Cardiac muscle cell (in vitro differentiated cells and primary cell): ENCODE measurements around the gene PTPN22. TPM values are rescaled to one million over a fixed set of nuclear protein-coding genes. Genes with fewer than 3 reads are reported as not detected.

Experiments
- DNase-seq, 2 donors: peaks; one replicate each; pipeline versions ENCODE4 v3.0.0 to v3.0.0-alpha.2; 2010 to 2017; ENCODE audit warnings: low read depth in 1 of 2, low spot score in 1 of 2
- H3K27ac ChIP-seq: fragments of 200-600 bp; sonication (generic); 2 replicates; pipeline ENCODE4 v1.5.1; 2016
- H3K27me3 ChIP-seq: fragments of 200-600 bp; sonication (generic); 2 replicates; pipeline ENCODE4 v1.6.0; 2016; ENCODE audit warnings: control low read depth
- H3K36me3 ChIP-seq: fragments of 200-600 bp; sonication (generic); 2 replicates; pipeline ENCODE4 v1.5.1; 2016; ENCODE audit warnings: control low read depth
- H3K4me1 ChIP-seq: fragments of 200-600 bp; sonication (generic); 2 replicates; pipeline ENCODE4 v1.8.1; 2017; ENCODE audit warnings: low read depth, mild to moderate bottlenecking, mixed run types
- H3K4me3 ChIP-seq: fragments of 200-600 bp; sonication (generic); 2 replicates; pipeline ENCODE4 v1.5.1; 2016; ENCODE audit warnings: mild to moderate bottlenecking
- H3K9me3 ChIP-seq: fragments of 200-600 bp; sonication (generic); 2 replicates; pipeline ENCODE4 v1.5.1; 2017; ENCODE audit warnings: low read depth, mild to moderate bottlenecking, control low read depth
- CTCF ChIP-seq: IDR thresholded peaks from 2 replicates; pipeline ENCODE4 v1.5.1; 2012; ENCODE audit warnings: low read depth, mild to moderate bottlenecking, low read length
- polyA plus RNA-seq: library from polyadenylated mRNA; unstranded; fragments of >200 nt; fragmentation: Nextera tagmentation; extraction: Ambion mirVana; gene quantifications from 2 replicates; pipeline ENCODE4 v1.2.1, GENCODE V29; 2016
- total RNA-seq: library from RNA; depleted of rRNA; stranded (reverse); fragments of >200 nt; gene quantifications from 2 replicates; pipeline ENCODE4 v1.2.3, GENCODE V29; 2016

Gene PTPN22
- total and polyA plus RNA-seq, 2 experiments from 2014 or later: not detected

GRCh38 chr1:113804421-113805255, 66.9 kb downstream of the PTPN22 start:
- H3K9me3 ChIP-seq: no peaks in the 10 kb centered on the region
- peak in 1 of 2 donors; percentile 89 for DNase-seq
- H3K4me1 ChIP-seq: peaks cover 6% of the 10 kb centered on the region
- H3K36me3 ChIP-seq: no peaks in the 10 kb centered on the region
- H3K27ac ChIP-seq: no peak overlapping the region
- TF ChIP-seq CTCF: no peak
- H3K4me3 ChIP-seq: no peak overlapping the region
- no peaks in the 10 kb centered on the region for H3K27me3 ChIP-seq

GRCh38 chr1:113802367-113803007, 69.0 kb downstream of the PTPN22 start:
- H3K4me3 ChIP-seq: no peak overlapping the region
- no peak for TF ChIP-seq CTCF
- H3K9me3 ChIP-seq: no peaks in the 10 kb centered on the region
- no peaks in the 10 kb centered on the region for H3K27me3 ChIP-seq
- peaks cover 3% of the 10 kb centered on the region for H3K4me1 ChIP-seq
- H3K36me3 ChIP-seq: peaks cover 5% of the 10 kb centered on the region
- DNase-seq: no peak
- no peak overlapping the region for H3K27ac ChIP-seq

- DNase-seq: no peak
- no peak for TF ChIP-seq CTCF
- H3K9me3 ChIP-seq: no peaks in the 10 kb centered on the region
- no peak overlapping the region for H3K4me3 ChIP-seq
- no peaks in the 10 kb centered on the region for H3K27me3 ChIP-seq
- peaks cover 3% of the 10 kb centered on the region for H3K4me1 ChIP-seq
- peaks cover 16% of the 10 kb centered on the region for H3K36me3 ChIP-seq
- H3K27ac ChIP-seq: no peak overlapping the region
Observed at GRCh38 chr1:113800487-113800886, 71.0 kb downstream of the PTPN22 start.

- no peak overlapping the region for H3K4me3 ChIP-seq
- H3K9me3 ChIP-seq: no peaks in the 10 kb centered on the region
- H3K36me3 ChIP-seq: peaks cover 19% of the 10 kb centered on the region
- no peaks in the 10 kb centered on the region for H3K27me3 ChIP-seq
- DNase-seq: no peak
- TF ChIP-seq CTCF: no peak
- peaks cover 3% of the 10 kb centered on the region for H3K4me1 ChIP-seq
- no peak overlapping the region for H3K27ac ChIP-seq
Observed at GRCh38 chr1:113797472-113797871, 74.0 kb downstream of the PTPN22 start.

- Histone ChIP-seq H3K4me1 (no peaks in the 10 kb centered on the region), H3K4me3 (no peak overlapping the region), H3K27me3 (no peaks in the 10 kb centered on the region), H3K9me3 (no peaks in the 10 kb centered on the region), H3K27ac (no peak overlapping the region), H3K36me3 (peaks cover 19% of the 10 kb centered on the region)
- DNase-seq: peak in 1 of 2 donors; percentile 1
- no peak for TF ChIP-seq CTCF
Observed at GRCh38 chr1:113793878-113794834, 77.4 kb downstream of the PTPN22 start.
